Adrenal gland (tissue), 12 donors: ENCODE results near the gene ATP13A5. TPM values are rescaled to one million over a fixed set of nuclear protein-coding genes. Genes with fewer than 3 reads are reported as not detected.

Source experiments
- DNase-seq, 7 donors: peaks; one replicate each; pipeline ENCODE4 v3.0.0-alpha.2; 2019 to 2020
- H3K27ac ChIP-seq, 5 donors: fragments of 200-600 bp; sonication (generic) in 4 of 5; 1 replicate in 3 of 5; 2 replicates in 2 of 5; pipeline versions ENCODE4 v1.5.1 to v1.8.0; 2016 to 2020; ENCODE audit warnings: mild to moderate bottlenecking in 1 of 5
- H3K27me3 ChIP-seq: fragments of 200-600 bp; 2 replicates; pipeline ENCODE4 v1.8.0; 2021
- H3K36me3 ChIP-seq, 2 donors: fragments of 200-600 bp; replicated peaks in 1 of 2; 1 replicate in 1 of 2; 2 replicates in 1 of 2; pipeline versions ENCODE4 v1.5.1 to v1.8.0; 2018 to 2022
- H3K4me1 ChIP-seq, 2 donors: fragments of 200-600 bp; replicated peaks in 1 of 2; 1 replicate in 1 of 2; 2 replicates in 1 of 2; pipeline versions ENCODE4 v1.5.1 to v1.8.0; 2018 to 2021
- H3K4me3 ChIP-seq, 4 donors: fragments of 200-600 bp; sonication (generic) in 3 of 4; one replicate each; pipeline ENCODE4 v1.5.1; 2016 to 2018
- H3K9me3 ChIP-seq, 3 donors: fragments of 200-600 bp; sonication (generic) in 1 of 3; replicated peaks in 1 of 3; 1 replicate in 2 of 3; 2 replicates in 1 of 3; pipeline versions ENCODE4 v1.5.1 to v1.8.0; 2016 to 2021
- CTCF ChIP-seq, 6 experiments: fragments of 450-650 bp in 4 of 6; fragments of 200-600 bp in 2 of 6; sonication (generic) in 1 of 6; IDR thresholded peaks; 1 replicate in 5 of 6; 2 replicates in 1 of 6; pipeline versions ENCODE4 v1.5.1 to v1.8.0; 2016 to 2021; ENCODE audit warnings: antibody characterized with exemption in 6 of 6, mild to moderate bottlenecking in 2 of 6, moderate library complexity in 1 of 6
- POLR2A ChIP-seq, 2 donors: fragments of 450-650 bp; IDR thresholded peaks; one replicate each; pipeline ENCODE4 v1.6.1; 2017; ENCODE audit warnings: antibody characterized with exemption in 2 of 2, mild to moderate bottlenecking in 2 of 2, moderate library complexity in 1 of 2
- WGBS, 4 donors: extraction: QIAGEN DNeasy Blood & Tissue Kit in 2 of 4; methylation state at CpG; one replicate each; pipeline versions ENCODE4 v1.1.5 to v1.1.7; 2013 to 2017; 5-methylcytosine and 5-hydroxymethylcytosine counted together
- intact Hi-C, 2 donors: fragments of 100-400 bp; cut with DNase I; formaldehyde crosslinking; loops; one replicate each; pipeline versions ENCODE4 v1.14.1 to v1.15.0; 2022 to 2023
- polyA plus RNA-seq, 3 donors: library from polyadenylated mRNA; stranded (reverse); fragments of 200-250 nt in 2 of 3; fragments of 350-450 nt in 1 of 3; fragmentation: Illumina TruSeq in 1 of 3; extraction: RNeasy Lipid Tissue Mini Kit (QIAGEN cat#74804) in 1 of 3; gene quantifications; one replicate each; pipeline ENCODE4 v1.2.3, GENCODE V29; 2013 to 2014
- total RNA-seq, 9 donors: library from RNA; depleted of rRNA in 4 of 9; stranded (reverse); fragments of >200 nt in 4 of 9; fragments of 120-200 nt in 1 of 9; fragmentation: NEBNext Ultra II Directional in 1 of 9; extraction: Animal tissue kit (Norgen Biotek cat#: 25700) in 1 of 9; gene quantifications; one replicate each; pipeline versions ENCODE4 v1.1.0 to v1.2.4, GENCODE V29; 2013 to 2023
- donor health status: healthy with polysubstance abuse.
- donor health status: Bipolar disorder and iron deficiency.
- donor health status: DM: yes; HTN: yes; CAD: no.
- donor health status: DM: no; HTN: no; CAD: no.
- donor health status: DM: no; HTN: no; CAD: no.
- donor health status: DM: yes; HTN: yes; CAD: no.

Gene ATP13A5
- total and polyA plus RNA-seq, 12 donors: 1.1 TPM; not detected in 11

GRCh38 chr3:193377591-193377990 is 962 bp downstream of the ATP13A5 start:
- no peak overlapping the region for H3K27ac ChIP-seq
- H3K9me3 ChIP-seq: no peaks in the 10 kb centered on the region
- no peaks in the 10 kb centered on the region for H3K36me3 ChIP-seq
- TF ChIP-seq POLR2A (IDR thresholded peaks at IDR 0.05) (no peak), CTCF (IDR thresholded peaks at IDR 0.05) (no peak)
- WGBS, 4 donors: 7 to 15% (median 13%) methylated on average over 2 of the region's 2 CpGs
- H3K4me3 ChIP-seq: no peak overlapping the region
- H3K4me1 ChIP-seq: no peaks in the 10 kb centered on the region
- H3K27me3 ChIP-seq: no peaks in the 10 kb centered on the region
- intact Hi-C loops: no loop called here
- peak in 3 of 7 donors; percentile 15 to 43 (median 23) for DNase-seq

GRCh38 chr3:193375614-193376013 is 2.9 kb downstream of the ATP13A5 start:
- H3K27ac ChIP-seq: no peak overlapping the region
- intact Hi-C loops: no loop called here
- H3K27me3 ChIP-seq: no peaks in the 10 kb centered on the region
- H3K4me1 ChIP-seq: no peaks in the 10 kb centered on the region
- DNase-seq: no peak
- TF ChIP-seq POLR2A (IDR thresholded peaks at IDR 0.05) (no peak), CTCF (IDR thresholded peaks at IDR 0.05) (no peak)
- no peaks in the 10 kb centered on the region for H3K9me3 ChIP-seq
- H3K4me3 ChIP-seq: no peak overlapping the region
- 86 to 90% (median 87%) methylated on average over 8 of the region's 8 CpGs for WGBS, 4 donors
- no peaks in the 10 kb centered on the region for H3K36me3 ChIP-seq

GRCh38 chr3:193372783-193373182 is 5.8 kb downstream of the ATP13A5 start:
- no peaks in the 10 kb centered on the region for H3K4me1 ChIP-seq
- H3K36me3 ChIP-seq: no peaks in the 10 kb centered on the region
- DNase-seq: no peak
- no peak overlapping the region for H3K4me3 ChIP-seq
- H3K27me3 ChIP-seq: no peaks in the 10 kb centered on the region
- intact Hi-C loops: no loop called here
- no peak overlapping the region for H3K27ac ChIP-seq
- no peaks in the 10 kb centered on the region for H3K9me3 ChIP-seq
- no peak for TF ChIP-seq CTCF (IDR thresholded peaks at IDR 0.05)

- TF ChIP-seq POLR2A (IDR thresholded peaks at IDR 0.05): no peak
- no peaks in the 10 kb centered on the region for H3K27me3 ChIP-seq
- H3K27ac ChIP-seq: no peak overlapping the region
- 63 to 85% (median 76%) methylated on average over 1 of the region's 1 CpG for WGBS, 4 donors
- H3K36me3 ChIP-seq: no peaks in the 10 kb centered on the region
- H3K9me3 ChIP-seq: no peaks in the 10 kb centered on the region
- no peak overlapping the region for H3K4me3 ChIP-seq
- no peak for DNase-seq
- intact Hi-C loops: no loop called here
- no peaks in the 10 kb centered on the region for H3K4me1 ChIP-seq
Measured at GRCh38 chr3:193367868-193368267, 10.7 kb downstream of the ATP13A5 start.

- H3K36me3 ChIP-seq: no peaks in the 10 kb centered on the region
- H3K4me1 ChIP-seq: no peaks in the 10 kb centered on the region
- no peaks in the 10 kb centered on the region for H3K27me3 ChIP-seq
- H3K27ac ChIP-seq: no peak overlapping the region
- no peak for TF ChIP-seq CTCF (IDR thresholded peaks at IDR 0.05)
- no peak for TF ChIP-seq POLR2A (IDR thresholded peaks at IDR 0.05)
- intact Hi-C loops: no loop called here
- 88 to 90% (median 89%) methylated on average over 3 of the region's 3 CpGs for WGBS, 4 donors
- no peak overlapping the region for H3K4me3 ChIP-seq
- H3K9me3 ChIP-seq: no peaks in the 10 kb centered on the region
- DNase-seq: no peak
Measured at GRCh38 chr3:193357291-193357690, 21.3 kb downstream of the ATP13A5 start.
